Measurements from ENCODE around the gene GNAI2.
"Not testable (repeated sequence)": the region's sequence is repeated elsewhere in the genome, so short reads cannot be mapped to it uniquely, and the experiment has no call there.

The GNAI2 gene

GRCh38 chr3:50226888-50227389, 9.1 kb upstream of the GNAI2 start:
- no peak for DNase-seq (ENCODE audit: low read depth in 2 of 2)

GRCh38 chr3:50227390-50228183, 8.4 kb upstream of the GNAI2 start:
- DNase-seq (ENCODE audit: low read depth in 2 of 2): peak; percentile 76 to 82

DNA sequence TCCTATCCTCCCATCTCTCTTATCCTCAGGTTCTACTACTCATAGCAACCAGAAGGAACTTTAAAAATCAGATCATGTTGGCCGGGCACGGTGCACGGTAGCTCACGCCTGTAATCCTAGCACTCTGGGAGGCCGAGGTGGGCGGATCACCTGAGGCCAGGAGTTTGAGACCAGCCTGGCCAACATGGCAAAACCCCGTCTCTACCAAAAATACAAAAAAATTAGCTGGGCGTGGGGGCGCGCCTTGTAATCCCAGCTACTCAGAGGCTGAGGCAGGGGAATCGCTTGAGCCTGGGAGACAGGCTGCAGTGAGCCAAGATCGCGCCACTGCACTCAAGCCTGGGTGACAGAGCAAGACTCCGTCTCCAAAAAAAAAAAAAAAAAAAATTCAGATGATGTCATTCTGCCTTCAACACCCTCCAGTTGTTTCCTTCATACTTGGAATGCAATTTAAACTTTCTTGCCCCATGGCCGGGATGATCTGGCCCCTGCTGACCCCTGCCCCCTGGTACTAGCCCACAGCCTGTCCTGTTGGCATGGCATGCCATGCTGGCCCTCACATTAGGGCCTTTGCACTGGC, 7.7 kb upstream of the GNAI2 start:
- not testable (repeated sequence) for DNase-seq (ENCODE audit: low read depth in 2 of 2)

- no peak for DNase-seq (ENCODE audit: low read depth in 2 of 2)
Observed at GRCh38 chr3:50229490-50229889, 6.5 kb upstream of the GNAI2 start.

GRCh38 chr3:50230104-50230793, 5.8 kb upstream of the GNAI2 start:
- DNase-seq (ENCODE audit: low read depth in 2 of 2): no peak

DNA sequence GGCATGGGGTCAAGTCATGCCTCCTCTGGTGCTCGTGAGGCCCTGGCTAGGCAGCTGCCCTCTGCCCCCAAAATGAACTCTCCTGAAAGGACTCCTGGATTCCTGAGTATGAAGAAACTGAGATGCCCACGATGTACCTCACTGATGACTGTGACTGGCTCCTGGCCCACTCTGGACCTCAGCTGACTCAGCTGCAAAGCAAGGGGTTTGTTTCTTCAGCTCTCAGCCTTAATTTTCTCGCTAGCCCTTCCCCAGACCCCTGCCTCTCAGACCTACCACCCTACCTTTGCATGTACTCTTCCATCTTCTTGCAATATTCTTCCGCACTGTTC, 5.2 kb upstream of the GNAI2 start:
- DNase-seq (ENCODE audit: low read depth in 2 of 2): no peak

GRCh38 chr3:50231581-50231980, 4.4 kb upstream of the GNAI2 start:
- no peak for DNase-seq (ENCODE audit: low read depth in 2 of 2)

GRCh38 chr3:50232303-50232702, 3.7 kb upstream of the GNAI2 start:
- DNase-seq (ENCODE audit: low read depth in 2 of 2): no peak

DNA sequence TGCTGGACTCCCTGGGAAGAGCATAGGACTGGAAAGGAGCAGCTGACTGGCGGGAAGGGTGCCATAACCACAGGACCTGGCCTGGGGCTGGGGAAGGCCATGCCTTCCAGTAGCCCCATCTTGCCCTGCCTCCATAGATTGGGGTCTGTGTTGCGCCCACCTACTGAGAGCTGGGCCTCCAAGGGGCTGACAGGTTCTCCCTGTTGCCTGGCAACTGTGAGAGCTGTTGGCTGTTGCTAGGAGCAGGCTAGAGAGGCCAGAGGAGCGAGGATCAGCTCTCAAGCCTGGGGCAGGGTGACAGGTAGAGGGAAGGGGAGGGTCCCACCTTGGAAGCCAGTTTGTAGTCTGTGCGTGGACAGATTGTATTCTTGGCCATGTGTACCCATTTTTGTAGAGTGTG, 2.8 kb upstream of the GNAI2 start:
- DNase-seq (ENCODE audit: low read depth in 2 of 2): no peak

GRCh38 chr3:50236484-50237132, 604 bp downstream of the GNAI2 start:
- no peak for DNase-seq (ENCODE audit: low read depth in 2 of 2)

DNA sequence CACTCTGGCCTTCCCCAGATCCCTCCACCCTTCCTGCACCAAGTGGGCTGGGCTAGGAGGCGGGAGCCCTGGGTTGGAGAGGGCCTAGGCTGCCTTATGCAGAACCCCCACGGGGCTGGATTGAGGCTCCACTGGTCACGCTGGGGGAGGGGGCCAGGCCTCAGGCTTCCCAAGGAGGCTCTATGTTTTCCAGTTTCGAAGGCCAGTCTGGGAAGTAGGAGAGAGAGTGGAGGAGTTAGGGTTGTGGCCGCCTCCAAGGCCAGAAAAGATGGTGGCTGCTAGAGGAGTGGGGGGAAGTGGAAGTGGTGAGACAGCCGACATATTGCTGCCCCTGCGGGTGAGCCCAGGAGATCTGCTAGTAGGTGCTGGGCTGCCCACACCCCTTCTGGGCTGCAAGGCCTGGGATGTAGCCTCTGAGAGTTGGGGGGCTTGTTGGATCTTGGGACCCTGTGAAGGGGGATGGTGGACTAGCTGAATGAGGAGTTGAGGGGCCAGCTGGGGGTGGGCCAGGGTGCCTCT, 1.2 kb downstream of the GNAI2 start:
- DNase-seq (ENCODE audit: low read depth in 2 of 2): no peak

- DNase-seq (ENCODE audit: low read depth in 2 of 2): peak; percentile 67 to 68
Observed at GRCh38 chr3:50237754-50238548, 1.9 kb downstream of the GNAI2 start.

DNA sequence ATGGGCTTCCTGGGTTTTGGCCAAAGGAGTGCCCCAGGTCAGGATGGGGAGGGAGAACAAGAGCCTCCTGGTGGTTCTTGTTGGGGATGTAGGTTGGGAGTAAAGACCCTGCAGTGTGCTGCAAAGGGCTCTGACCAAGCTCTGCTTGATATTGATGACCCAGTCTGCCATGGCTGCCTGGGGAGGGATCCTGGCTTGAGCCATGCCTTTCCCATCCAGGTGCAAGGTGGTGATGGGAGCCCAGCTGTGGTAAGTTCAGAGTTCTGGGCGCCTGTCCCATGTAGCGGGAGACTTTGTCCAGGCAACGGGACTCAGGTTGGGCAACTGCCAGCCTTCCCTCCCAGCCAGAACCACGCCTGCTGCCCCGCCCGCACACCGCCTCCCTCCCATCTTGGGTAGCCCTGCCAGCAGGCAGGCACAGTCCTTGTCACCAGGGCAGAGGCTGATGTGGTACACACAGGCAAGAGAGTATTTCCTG, 2.6 kb downstream of the GNAI2 start:
- DNase-seq (ENCODE audit: low read depth in 2 of 2): no peak

- no peak for DNase-seq (ENCODE audit: low read depth in 2 of 2)
Observed at GRCh38 chr3:50239649-50240048, 3.6 kb downstream of the GNAI2 start.

DNA sequence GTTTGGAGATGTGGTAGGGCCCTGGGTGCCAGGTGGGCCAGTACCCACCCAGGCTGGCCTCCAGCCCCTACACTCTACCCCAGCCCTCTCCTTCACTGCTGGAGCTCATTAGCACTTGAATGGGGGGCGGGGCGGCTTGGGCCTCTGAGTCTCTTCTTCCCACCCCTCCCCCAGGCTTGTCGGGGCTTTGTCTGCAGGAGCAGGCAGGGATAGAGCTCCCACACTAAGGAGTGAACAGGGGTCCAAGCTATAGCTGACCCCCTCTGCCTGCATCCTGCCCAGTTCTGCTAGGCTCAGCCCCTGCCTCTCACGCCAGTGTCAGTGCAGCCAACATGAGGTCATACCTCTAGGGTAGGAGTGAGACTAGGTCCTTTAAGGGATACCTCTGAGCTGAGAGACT, 5.2 kb downstream of the GNAI2 start:
- no peak for DNase-seq (ENCODE audit: low read depth in 2 of 2)

- no peak for DNase-seq (ENCODE audit: low read depth in 2 of 2)
Observed at GRCh38 chr3:50241713-50242380, 5.8 kb downstream of the GNAI2 start.

DNA sequence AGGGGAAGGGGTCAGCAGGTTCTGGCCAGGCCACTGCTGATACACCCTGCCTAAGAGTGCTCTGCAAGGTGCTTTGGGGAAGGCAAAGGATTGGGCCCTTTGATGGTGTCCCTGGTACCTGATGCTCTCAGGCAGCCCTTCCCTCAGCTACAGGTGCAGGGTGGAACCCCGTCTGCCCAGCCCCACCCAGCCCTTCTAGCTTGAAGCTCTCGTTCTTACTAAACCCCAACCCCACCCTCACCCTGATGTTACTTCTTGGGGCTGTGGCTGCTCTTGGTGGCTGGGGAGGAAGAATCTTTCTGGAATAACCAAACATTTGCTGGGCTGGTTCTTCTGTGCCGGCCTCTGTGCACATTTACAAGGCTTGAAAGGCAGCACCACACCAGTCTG, 6.4 kb downstream of the GNAI2 start:
- no peak for DNase-seq (ENCODE audit: low read depth in 2 of 2)

GRCh38 chr3:50242851-50243542, 7.0 kb downstream of the GNAI2 start:
- no peak for DNase-seq (ENCODE audit: low read depth in 2 of 2)

GRCh38 chr3:50243543-50243895, 7.5 kb downstream of the GNAI2 start:
- DNase-seq (ENCODE audit: low read depth in 2 of 2): no peak

DNA sequence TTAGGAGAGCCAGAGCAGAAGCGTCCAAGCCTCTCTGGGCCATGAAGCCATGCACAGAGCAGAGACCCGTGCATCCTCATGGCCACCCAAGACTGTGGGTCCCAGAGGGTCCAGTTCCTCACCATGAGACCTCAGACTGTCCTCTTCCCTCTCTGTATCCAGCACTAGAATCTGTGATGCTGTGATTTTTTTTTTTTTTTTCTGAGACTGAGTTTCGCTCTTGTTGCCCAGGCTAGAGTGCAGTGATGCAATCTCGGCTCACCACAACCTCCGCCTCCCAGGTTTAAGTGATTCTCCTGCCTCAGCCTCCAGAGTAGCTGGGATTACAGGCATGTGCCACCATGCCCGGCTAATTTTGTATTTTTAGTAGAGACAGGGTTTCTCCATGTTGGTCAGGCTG, 8.8 kb downstream of the GNAI2 start:
- not testable (repeated sequence) for DNase-seq (ENCODE audit: low read depth in 2 of 2)
